ENCODE measurements around the gene ZNF335.

ZNF335 gene

GRCh38 chr20:45907219-45907948 is 64.6 kb downstream of the ZNF335 start:
- WGBS: 96% methylated on average over 17 of the region's 17 CpGs
- DNase-seq: no peak
- no peak overlapping the region for H2BK5ac ChIP-seq (ENCODE audit: low read depth, low read length, poor library complexity, severe bottlenecking)

GRCh38 chr20:45905505-45906079 is 66.4 kb downstream of the ZNF335 start:
- Histone ChIP-seq H3K36me3 (ENCODE audit: control insufficient read depth in 1 of 2, insufficient read depth in 2 of 2, low read depth in 1 of 2, low read length in 2 of 2) (peaks cover 47 to 57% of the 10 kb centered on the region in 2 experiments), H4K91ac (ENCODE audit: low read length) (no peak overlapping the region), H3K14ac (ENCODE audit: low read length in 2 of 2) (no peak overlapping the region), H3K4me1 (ENCODE audit: control insufficient read depth, insufficient read depth, low read depth, low read length) (peaks cover 15% of the 10 kb centered on the region), H3K18ac (ENCODE audit: low read depth in 1 of 2, low read length in 2 of 2) (no peak overlapping the region), H3K27me3 (ENCODE audit: control insufficient read depth in 1 of 2, insufficient read depth in 1 of 2, low read length in 2 of 2) (no peaks in the 10 kb centered on the region), H2BK120ac (ENCODE audit: low read depth, low read length) (no peak overlapping the region), H3K4me2 (ENCODE audit: low read length, poor library complexity, severe bottlenecking) (no peak overlapping the region), H3K9me3 (ENCODE audit: control insufficient read depth, low read length) (no peaks in the 10 kb centered on the region), H3K27ac (ENCODE audit: low read length, poor library complexity, severe bottlenecking) (no peak overlapping the region), H2BK15ac (ENCODE audit: low read depth, poor library complexity, severe bottlenecking) (no peak overlapping the region), H2AK5ac (ENCODE audit: low read length, severe bottlenecking) (no peak overlapping the region), H3K23ac (ENCODE audit: low read length in 2 of 2) (no peak overlapping the region), H3K4ac (ENCODE audit: low read depth in 1 of 2, low read length in 2 of 2) (no peak overlapping the region), H2BK5ac (ENCODE audit: low read depth, low read length, poor library complexity, severe bottlenecking) (no peak overlapping the region), H3K4me3 (ENCODE audit: insufficient read depth in 1 of 2, low read depth in 1 of 2, low read length in 2 of 2) (no peak overlapping the region), H2AFZ (ENCODE audit: low read depth, low read length) (no peak overlapping the region), H3K79me1 (replicated peaks; ENCODE audit: low read length, poor library complexity, severe bottlenecking) (peaks cover 9% of the 10 kb centered on the region), H2BK12ac (ENCODE audit: low read length in 2 of 2) (no peak overlapping the region), H3K9ac (ENCODE audit: low read length) (no peak overlapping the region), H4K8ac (ENCODE audit: low read length) (no peak overlapping the region)
- no peak for DNase-seq
- 93% methylated on average over 8 of the region's 8 CpGs for WGBS

More at GRCh38 chr20:45907219-45907948, 64.6 kb downstream of the ZNF335 start:
- Histone ChIP-seq H3K23ac (ENCODE audit: low read length in 2 of 2) (no peak overlapping the region), H2AK5ac (ENCODE audit: low read length, severe bottlenecking) (no peak overlapping the region), H3K4me3 (ENCODE audit: insufficient read depth in 1 of 2, low read depth in 1 of 2, low read length in 2 of 2) (no peak overlapping the region), H3K4me1 (ENCODE audit: control insufficient read depth, insufficient read depth, low read depth, low read length) (peaks cover 25% of the 10 kb centered on the region), H2BK120ac (ENCODE audit: low read depth, low read length) (no peak overlapping the region), H3K27ac (ENCODE audit: low read length, poor library complexity, severe bottlenecking) (no peak overlapping the region), H3K9me3 (ENCODE audit: control insufficient read depth, low read length) (no peaks in the 10 kb centered on the region), H3K18ac (ENCODE audit: low read depth in 1 of 2, low read length in 2 of 2) (no peak overlapping the region), H2BK15ac (ENCODE audit: low read depth, poor library complexity, severe bottlenecking) (no peak overlapping the region), H4K8ac (ENCODE audit: low read length) (no peak overlapping the region), H3K36me3 (ENCODE audit: control insufficient read depth in 1 of 2, insufficient read depth in 2 of 2, low read depth in 1 of 2, low read length in 2 of 2) (peaks cover 41 to 43% of the 10 kb centered on the region in 2 experiments), H3K9ac (ENCODE audit: low read length) (no peak overlapping the region), H3K27me3 (ENCODE audit: control insufficient read depth in 1 of 2, insufficient read depth in 1 of 2, low read length in 2 of 2) (no peaks in the 10 kb centered on the region), H3K4ac (ENCODE audit: low read depth in 1 of 2, low read length in 2 of 2) (no peak overlapping the region), H3K4me2 (ENCODE audit: low read length, poor library complexity, severe bottlenecking) (no peak overlapping the region), H3K14ac (ENCODE audit: low read length in 2 of 2) (no peak overlapping the region), H2AFZ (ENCODE audit: low read depth, low read length) (no peak overlapping the region), H2BK12ac (ENCODE audit: low read length in 2 of 2) (no peak overlapping the region), H3K79me1 (replicated peaks; ENCODE audit: low read length, poor library complexity, severe bottlenecking) (peaks cover 11% of the 10 kb centered on the region), H4K91ac (ENCODE audit: low read length) (no peak overlapping the region)

GRCh38 chr20:45904583-45905504 is 67.2 kb downstream of the ZNF335 start:
- Histone ChIP-seq H3K79me1 (replicated peaks; ENCODE audit: low read length, poor library complexity, severe bottlenecking) (peaks cover 6% of the 10 kb centered on the region), H3K4me1 (ENCODE audit: control insufficient read depth, insufficient read depth, low read depth, low read length) (peaks cover 13% of the 10 kb centered on the region), H2AFZ (ENCODE audit: low read depth, low read length) (no peak overlapping the region), H3K9ac (ENCODE audit: low read length) (no peak overlapping the region), H3K27ac (ENCODE audit: low read length, poor library complexity, severe bottlenecking) (no peak overlapping the region), H4K91ac (ENCODE audit: low read length) (no peak overlapping the region), H3K14ac (ENCODE audit: low read length in 2 of 2) (no peak overlapping the region), H3K4me2 (ENCODE audit: low read length, poor library complexity, severe bottlenecking) (no peak overlapping the region), H3K4me3 (ENCODE audit: insufficient read depth in 1 of 2, low read depth in 1 of 2, low read length in 2 of 2) (no peak overlapping the region), H3K9me3 (ENCODE audit: control insufficient read depth, low read length) (no peaks in the 10 kb centered on the region), H2BK5ac (ENCODE audit: low read depth, low read length, poor library complexity, severe bottlenecking) (no peak overlapping the region), H3K18ac (ENCODE audit: low read depth in 1 of 2, low read length in 2 of 2) (no peak overlapping the region), H3K23ac (ENCODE audit: low read length in 2 of 2) (no peak overlapping the region), H2BK12ac (ENCODE audit: low read length in 2 of 2) (no peak overlapping the region), H3K36me3 (ENCODE audit: control insufficient read depth in 1 of 2, insufficient read depth in 2 of 2, low read depth in 1 of 2, low read length in 2 of 2) (peaks cover 49 to 61% of the 10 kb centered on the region in 2 experiments), H3K27me3 (ENCODE audit: control insufficient read depth in 1 of 2, insufficient read depth in 1 of 2, low read length in 2 of 2) (no peaks in the 10 kb centered on the region), H2AK5ac (ENCODE audit: low read length, severe bottlenecking) (no peak overlapping the region), H2BK15ac (ENCODE audit: low read depth, poor library complexity, severe bottlenecking) (no peak overlapping the region), H2BK120ac (ENCODE audit: low read depth, low read length) (no peak overlapping the region), H3K4ac (ENCODE audit: low read depth in 1 of 2, low read length in 2 of 2) (no peak overlapping the region), H4K8ac (ENCODE audit: low read length) (no peak overlapping the region)
- 93% methylated on average over 13 of the region's 16 CpGs for WGBS
- DNase-seq: no peak

- WGBS: 97% methylated on average over 13 of the region's 14 CpGs
- H3K23ac ChIP-seq (ENCODE audit: low read length in 2 of 2): no peak overlapping the region
- no peak overlapping the region for H3K27ac ChIP-seq (ENCODE audit: low read length, poor library complexity, severe bottlenecking)
- H3K4me3 ChIP-seq (ENCODE audit: insufficient read depth in 1 of 2, low read depth in 1 of 2, low read length in 2 of 2): no peak overlapping the region
- H4K8ac ChIP-seq (ENCODE audit: low read length): no peak overlapping the region
- no peaks in the 10 kb centered on the region for H3K27me3 ChIP-seq (ENCODE audit: control insufficient read depth in 1 of 2, insufficient read depth in 1 of 2, low read length in 2 of 2)
- H3K9me3 ChIP-seq (ENCODE audit: control insufficient read depth, low read length): no peaks in the 10 kb centered on the region
- no peak overlapping the region for H2BK5ac ChIP-seq (ENCODE audit: low read depth, low read length, poor library complexity, severe bottlenecking)
- no peak overlapping the region for H2AFZ ChIP-seq (ENCODE audit: low read depth, low read length)
- no peak overlapping the region for H3K18ac ChIP-seq (ENCODE audit: low read depth in 1 of 2, low read length in 2 of 2)
- no peak overlapping the region for H3K4ac ChIP-seq (ENCODE audit: low read depth in 1 of 2, low read length in 2 of 2)
- H2AK5ac ChIP-seq (ENCODE audit: low read length, severe bottlenecking): no peak overlapping the region
- no peak overlapping the region for H3K14ac ChIP-seq (ENCODE audit: low read length in 2 of 2)
- H3K4me1 ChIP-seq (ENCODE audit: control insufficient read depth, insufficient read depth, low read depth, low read length): peaks cover 8% of the 10 kb centered on the region
- no peak overlapping the region for H3K9ac ChIP-seq (ENCODE audit: low read length)
- no peak overlapping the region for H2BK15ac ChIP-seq (ENCODE audit: low read depth, poor library complexity, severe bottlenecking)
- no peak overlapping the region for H2BK120ac ChIP-seq (ENCODE audit: low read depth, low read length)
- peaks cover 2% of the 10 kb centered on the region for H3K79me1 ChIP-seq (replicated peaks; ENCODE audit: low read length, poor library complexity, severe bottlenecking)
- DNase-seq: no peak
- peaks cover 58 to 67% of the 10 kb centered on the region in 2 experiments for H3K36me3 ChIP-seq (ENCODE audit: control insufficient read depth in 1 of 2, insufficient read depth in 2 of 2, low read depth in 1 of 2, low read length in 2 of 2)
- no peak overlapping the region for H2BK12ac ChIP-seq (ENCODE audit: low read length in 2 of 2)
- H4K91ac ChIP-seq (ENCODE audit: low read length): peak overlapping the region; percentile 14
- H3K4me2 ChIP-seq (ENCODE audit: low read length, poor library complexity, severe bottlenecking): no peak overlapping the region
Observed at GRCh38 chr20:45902199-45902701, 69.8 kb downstream of the ZNF335 start.
